ENCODE results near the gene ADCY10.

GRCh38 chr1:167792188-167792565 is 121.8 kb downstream of the ADCY10 start:
- TF ChIP-seq CTCF (IDR thresholded peaks at IDR 0.05): no peak
- TF ChIP-seq POLR2AphosphoS5 (IDR thresholded peaks at IDR 0.05; ENCODE audit: insufficient read depth in 1 of 2, low read depth in 1 of 2): no peak
- no peak for TF ChIP-seq POLR2A (IDR thresholded peaks at IDR 0.05)

Data from vagina (tissue), 2 donors.